ENCODE results near the gene RPS27L.

- TF ChIP-seq, protein P1, sequence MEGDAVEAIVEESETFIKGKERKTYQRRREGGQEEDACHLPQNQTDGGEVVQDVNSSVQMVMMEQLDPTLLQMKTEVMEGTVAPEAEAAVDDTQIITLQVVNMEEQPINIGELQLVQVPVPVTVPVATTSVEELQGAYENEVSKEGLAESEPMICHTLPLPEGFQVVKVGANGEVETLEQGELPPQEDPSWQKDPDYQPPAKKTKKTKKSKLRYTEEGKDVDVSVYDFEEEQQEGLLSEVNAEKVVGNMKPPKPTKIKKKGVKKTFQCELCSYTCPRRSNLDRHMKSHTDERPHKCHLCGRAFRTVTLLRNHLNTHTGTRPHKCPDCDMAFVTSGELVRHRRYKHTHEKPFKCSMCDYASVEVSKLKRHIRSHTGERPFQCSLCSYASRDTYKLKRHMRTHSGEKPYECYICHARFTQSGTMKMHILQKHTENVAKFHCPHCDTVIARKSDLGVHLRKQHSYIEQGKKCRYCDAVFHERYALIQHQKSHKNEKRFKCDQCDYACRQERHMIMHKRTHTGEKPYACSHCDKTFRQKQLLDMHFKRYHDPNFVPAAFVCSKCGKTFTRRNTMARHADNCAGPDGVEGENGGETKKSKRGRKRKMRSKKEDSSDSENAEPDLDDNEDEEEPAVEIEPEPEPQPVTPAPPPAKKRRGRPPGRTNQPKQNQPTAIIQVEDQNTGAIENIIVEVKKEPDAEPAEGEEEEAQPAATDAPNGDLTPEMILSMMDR (IDR thresholded peaks at IDR 0.05): no peak
- TF ChIP-seq POLR2A (IDR thresholded peaks at IDR 0.05; ENCODE audit: low read depth): no peak
Measured at GRCh38 chr15:63166219-63166618, 8.9 kb upstream of the RPS27L start.

All from esophagus muscularis mucosa (tissue), 3 donors.